Astrocyte (in vitro differentiated cells and primary cell): ENCODE results near the gene LRBA.

ENCODE experiments used
- EZH2 ChIP-seq: IDR thresholded peaks from 2 replicates; pipeline ENCODE4 v1.6.1; 2012; ENCODE audit warnings: mild to moderate bottlenecking, low read length, inconsistent platforms; ENCODE audit not compliant: insufficient read depth
- TF ChIP-seq, protein P1 (sequence below): IDR thresholded peaks from 2 replicates; pipeline ENCODE4 v1.5.1; 2011; ENCODE audit warnings: low read depth, mild to moderate bottlenecking, inconsistent platforms, low read length, moderate library complexity; ENCODE audit not compliant: insufficient read depth

DNA sequence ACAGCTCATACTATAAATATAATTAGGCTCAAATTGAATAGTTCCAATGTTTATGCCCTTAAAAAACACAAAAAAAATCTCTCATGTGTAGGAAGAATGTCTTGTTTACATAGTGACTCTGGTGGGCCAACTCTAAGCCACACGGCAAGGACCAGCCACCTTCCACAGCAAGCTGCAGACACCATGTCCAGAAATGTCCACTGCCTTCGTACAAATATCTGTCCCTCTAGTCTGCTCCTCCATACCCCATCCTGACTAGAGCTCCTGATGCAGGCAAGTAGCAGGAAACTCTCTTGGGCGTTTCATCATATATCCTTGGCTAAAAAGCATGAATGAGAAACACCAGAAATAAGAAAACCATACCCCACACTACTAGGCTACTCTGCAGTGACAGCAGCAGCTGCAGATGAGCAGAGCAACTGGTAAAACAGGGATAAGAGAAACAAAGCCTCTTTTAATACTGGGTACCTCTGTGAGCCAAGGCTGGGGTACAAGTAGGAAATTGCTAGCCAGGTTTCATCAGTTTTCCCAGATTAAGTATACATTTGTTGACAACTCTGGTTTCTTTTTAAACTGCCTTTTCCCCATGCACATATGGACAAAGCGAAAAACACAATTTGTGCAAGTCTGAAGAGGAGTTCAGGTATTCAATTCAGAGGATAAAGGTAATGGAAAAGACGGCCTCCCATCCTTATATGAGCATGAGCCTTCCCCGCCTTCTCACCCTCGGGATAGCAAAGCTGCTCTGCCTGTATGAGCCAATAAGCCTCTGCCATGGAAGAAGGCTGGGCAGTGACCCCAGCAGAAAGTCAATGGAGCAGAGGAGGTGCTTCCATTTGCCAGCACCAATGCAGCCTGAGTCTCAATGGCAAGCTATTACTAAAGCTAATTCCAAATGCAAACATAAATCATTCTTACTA, 691.4 kb downstream of the LRBA start:
- no peak for TF ChIP-seq EZH2
- TF ChIP-seq, protein P1, sequence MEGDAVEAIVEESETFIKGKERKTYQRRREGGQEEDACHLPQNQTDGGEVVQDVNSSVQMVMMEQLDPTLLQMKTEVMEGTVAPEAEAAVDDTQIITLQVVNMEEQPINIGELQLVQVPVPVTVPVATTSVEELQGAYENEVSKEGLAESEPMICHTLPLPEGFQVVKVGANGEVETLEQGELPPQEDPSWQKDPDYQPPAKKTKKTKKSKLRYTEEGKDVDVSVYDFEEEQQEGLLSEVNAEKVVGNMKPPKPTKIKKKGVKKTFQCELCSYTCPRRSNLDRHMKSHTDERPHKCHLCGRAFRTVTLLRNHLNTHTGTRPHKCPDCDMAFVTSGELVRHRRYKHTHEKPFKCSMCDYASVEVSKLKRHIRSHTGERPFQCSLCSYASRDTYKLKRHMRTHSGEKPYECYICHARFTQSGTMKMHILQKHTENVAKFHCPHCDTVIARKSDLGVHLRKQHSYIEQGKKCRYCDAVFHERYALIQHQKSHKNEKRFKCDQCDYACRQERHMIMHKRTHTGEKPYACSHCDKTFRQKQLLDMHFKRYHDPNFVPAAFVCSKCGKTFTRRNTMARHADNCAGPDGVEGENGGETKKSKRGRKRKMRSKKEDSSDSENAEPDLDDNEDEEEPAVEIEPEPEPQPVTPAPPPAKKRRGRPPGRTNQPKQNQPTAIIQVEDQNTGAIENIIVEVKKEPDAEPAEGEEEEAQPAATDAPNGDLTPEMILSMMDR, result no peak
